SK-N-SH (cell line): ENCODE measurements around the gene PDZD2. TPM values are rescaled to one million over a fixed set of nuclear protein-coding genes. Genes with fewer than 3 reads are reported as not detected.
"Not testable (repeated sequence)": the region's sequence is repeated elsewhere in the genome, so short reads cannot be mapped to it uniquely, and the experiment has no call there.

ENCODE experiments used
- CTCF ChIA-PET: fragments of 300-600, 350-600 bp; formaldehyde crosslinking; extraction: SDS; loops from one replicate; lab custom pipeline; 2021; lab: Yijun Ruan, JAX
- POLR2A ChIA-PET: fragments of 350-600 bp; sonication (Branson Sonifier 250); formaldehyde crosslinking; extraction: SDS; loops from one replicate; lab custom pipeline; 2020; ENCODE audit warnings: antibody characterized with exemption, inconsistent platforms; lab: Yijun Ruan, JAX
- DNase-seq: peaks from one replicate; pipeline ENCODE4 v3.0.0; 2012
- H2AFZ ChIP-seq: fragments of 200-600 bp; sonication (generic); 2 replicates; pipeline ENCODE4 v1.8.1; 2016; ENCODE audit warnings: antibody characterized with exemption, mild to moderate bottlenecking, low read depth
- H3F3A ChIP-seq: fragments of 200-600 bp; sonication (generic); replicated peaks from 2 replicates; pipeline ENCODE3; 2016; ENCODE audit warnings: antibody characterized with exemption, mild to moderate bottlenecking; ENCODE audit not compliant: insufficient read depth
- H3K27ac ChIP-seq, 2 experiments: fragments of 200-500 bp in 1 of 2; fragments of 200-600 bp in 1 of 2; sonication (Bioruptor generic) in 1 of 2; sonication (generic), shearing (Covaris generic) in 1 of 2; 2 replicates each; pipeline versions ENCODE4 v1.5.1 to v1.6.1; 2014 to 2016; ENCODE audit warnings: low read depth in 2 of 2, inconsistent platforms in 1 of 2, low read length in 1 of 2, mild to moderate bottlenecking in 1 of 2, mixed read lengths in 1 of 2
- H3K27me3 ChIP-seq: fragments of 200-600 bp; sonication (generic), shearing (Covaris generic); 2 replicates; pipeline ENCODE4 v1.6.1; 2016; ENCODE audit warnings: mixed run types; ENCODE audit not compliant: insufficient read depth
- H3K36me3 ChIP-seq, 2 experiments: fragments of 200-500 bp in 1 of 2; fragments of 200-600 bp in 1 of 2; sonication (Bioruptor generic) in 1 of 2; sonication (generic) in 1 of 2; replicated peaks in 1 of 2; 2 replicates each; pipeline versions ENCODE3 to v1.5.1; 2014 to 2016; ENCODE audit warnings: low read length in 1 of 2, mild to moderate bottlenecking in 1 of 2; ENCODE audit not compliant: insufficient read depth in 2 of 2, control insufficient read depth in 1 of 2
- H3K4me1 ChIP-seq, 2 experiments: fragments of 200-500 bp in 1 of 2; fragments of 200-600 bp in 1 of 2; sonication (Bioruptor generic) in 1 of 2; sonication (generic), shearing (Covaris generic) in 1 of 2; 2 replicates each; pipeline versions ENCODE4 v1.5.1 to v1.6.1; 2014 to 2016; ENCODE audit warnings: low read depth in 1 of 2, low read length in 1 of 2, mixed run types in 1 of 2; ENCODE audit not compliant: insufficient read depth in 2 of 2, control insufficient read depth in 1 of 2
- H3K4me2 ChIP-seq: fragments of 200-600 bp; sonication (generic), shearing (Covaris generic); 2 replicates; pipeline ENCODE4 v1.6.1; 2017; ENCODE audit warnings: mixed run types
- H3K4me3 ChIP-seq, 2 experiments: fragments of 200-500 bp in 1 of 2; fragments of 200-600 bp in 1 of 2; sonication (Bioruptor generic) in 1 of 2; sonication (generic), shearing (Covaris generic) in 1 of 2; 2 replicates each; pipeline versions ENCODE4 v1.5.1 to v1.8.1; 2014 to 2016; ENCODE audit warnings: low read depth in 2 of 2, inconsistent platforms in 1 of 2, low read length in 1 of 2, mild to moderate bottlenecking in 1 of 2, mixed read lengths in 1 of 2, moderate library complexity in 1 of 2
- H3K79me2 ChIP-seq: fragments of 200-600 bp; sonication (generic); 2 replicates; pipeline ENCODE4 v1.8.1; 2017; ENCODE audit warnings: mild to moderate bottlenecking; ENCODE audit not compliant: insufficient read depth
- H3K9ac ChIP-seq: fragments of 200-600 bp; sonication (generic); 2 replicates; pipeline ENCODE4 v1.6.1; 2017; ENCODE audit warnings: mixed run types
- H3K9me2 ChIP-seq: fragments of 200-600 bp; sonication (generic); 2 replicates; pipeline ENCODE4 v1.6.1; 2017; ENCODE audit warnings: mixed run types
- H3K9me3 ChIP-seq: fragments of 200-600 bp; sonication (generic); 2 replicates; pipeline ENCODE4 v1.6.1; 2017; ENCODE audit warnings: mixed run types, mild to moderate bottlenecking, moderate library complexity
- H4K20me1 ChIP-seq: fragments of 200-600 bp; sonication (generic); 2 replicates; pipeline ENCODE4 v1.6.1; 2017; ENCODE audit warnings: mild to moderate bottlenecking, mixed run types; ENCODE audit not compliant: insufficient read depth
- ELF1 ChIP-seq: IDR thresholded peaks from 2 replicates; pipeline ENCODE4 v1.4.0; 2012
- EP300 ChIP-seq, 2 experiments: IDR thresholded peaks; 2 replicates each; pipeline versions ENCODE4 v1.4.0 to v1.6.1; 2012; ENCODE audit warnings: borderline replicate concordance in 1 of 2, low read depth in 1 of 2, low read length in 1 of 2
- FOXJ3 ChIP-seq: sonication (generic); formaldehyde crosslinking; IDR thresholded peaks from 2 replicates; pipeline ENCODE4 v1.5.1; 2020; ENCODE audit warnings: mild to moderate bottlenecking, missing genetic modification reagents
- FOXM1 ChIP-seq: IDR thresholded peaks from 2 replicates; pipeline ENCODE4 v1.4.0; 2012; ENCODE audit warnings: low read depth, mild to moderate bottlenecking
- GABPA ChIP-seq: IDR thresholded peaks from 2 replicates; pipeline ENCODE4 v1.4.0; 2012; ENCODE audit warnings: low read depth, mild to moderate bottlenecking
- GATA2 ChIP-seq: sonication (generic); formaldehyde crosslinking; IDR thresholded peaks from 2 replicates; pipeline ENCODE4 v1.5.0; 2020; ENCODE audit warnings: mild to moderate bottlenecking, missing genetic modification reagents
- JUND ChIP-seq: IDR thresholded peaks from 2 replicates; pipeline ENCODE4 v1.4.0; 2012
- MEF2A ChIP-seq: IDR thresholded peaks from 2 replicates; pipeline ENCODE4 v1.4.0; 2012; ENCODE audit warnings: low read depth, borderline replicate concordance
- MXI1 ChIP-seq: IDR thresholded peaks from 2 replicates; pipeline ENCODE4 v1.6.1; 2012; ENCODE audit warnings: mild to moderate bottlenecking, low read depth, low read length, improper control_type of control experiment
- NRF1 ChIP-seq: IDR thresholded peaks from 2 replicates; pipeline ENCODE4 v1.6.1; 2012; ENCODE audit warnings: low read depth, mild to moderate bottlenecking, low read length
- REST ChIP-seq: IDR thresholded peaks from 2 replicates; pipeline ENCODE4 v1.6.1; 2012; ENCODE audit warnings: mild to moderate bottlenecking, low read depth, low read length, moderate library complexity
- SIN3A ChIP-seq: IDR thresholded peaks from 2 replicates; pipeline ENCODE4 v1.6.1; 2012; ENCODE audit warnings: low read depth, mild to moderate bottlenecking, low read length, moderate library complexity, borderline replicate concordance
- SMC3 ChIP-seq: IDR thresholded peaks from 2 replicates; pipeline ENCODE4 v1.6.1; 2012; ENCODE audit warnings: low read depth, low read length, improper control_type of control experiment
- TEAD4 ChIP-seq: IDR thresholded peaks from 2 replicates; pipeline ENCODE4 v1.4.0; 2012; ENCODE audit warnings: mild to moderate bottlenecking, borderline replicate concordance; ENCODE audit not compliant: insufficient read depth
- USF2 ChIP-seq: fragments of 150-350 bp; IDR thresholded peaks from 2 replicates; pipeline ENCODE4 v1.6.1; 2017; ENCODE audit warnings: antibody characterized with exemption, low read length, low read depth, borderline replicate concordance
- ZBTB33 ChIP-seq: IDR thresholded peaks from 2 replicates; pipeline ENCODE4 v1.4.0; 2012; ENCODE audit warnings: low read depth, borderline replicate concordance
- WGBS: methylation state at CpG from one replicate; pipeline ENCODE4 v1.1.6; 2017; ENCODE audit warnings: low lambda C conversion rate; 5-methylcytosine and 5-hydroxymethylcytosine counted together
- polyA plus RNA-seq, 3 experiments: library from polyadenylated mRNA; depleted of rRNA; stranded (reverse); fragments of >200 nt; gene quantifications; 2 replicates each; pipeline ENCODE4 v1.2.3, GENCODE V29; 2012
- TF ChIP-seq, protein P1 (sequence below): IDR thresholded peaks from 2 replicates; pipeline ENCODE4 v1.4.0; 2012; ENCODE audit warnings: low read depth, borderline replicate concordance

PDZD2 gene
- polyA plus RNA-seq, 1 of the 3 experiments (the other 2 are of a cell fraction) = 0.13 TPM

GRCh38 chr5:31731710-31732301 lies 92.9 kb downstream of the PDZD2 start:
- CTCF ChIA-PET = interaction anchor here (1.2 kb wide), 1 partner anchor 20 kb away, joined by 3 read pairs; no protein-coding TSS in a partner anchor

GRCh38 chr5:31732821-31733220 lies 93.9 kb downstream of the PDZD2 start:
- H3K4me3 ChIP-seq, H3K27me3 ChIP-seq, H3K36me3 ChIP-seq, H3K9ac ChIP-seq, H3K4me2 ChIP-seq, H3F3A ChIP-seq, H3K9me3 ChIP-seq, H3K9me2 ChIP-seq, H3K79me2 ChIP-seq, H3K27ac ChIP-seq, POLR2A ChIA-PET, H4K20me1 ChIP-seq, DNase-seq, H2AFZ ChIP-seq, H3K4me1 ChIP-seq: not testable (repeated sequence)
- CTCF ChIA-PET = interaction anchor here (1.0 to 1.4 kb wide), 3 partner anchors 37 to 114 kb away, joined by 3 to 4 read pairs (median 3); no protein-coding TSS in a partner anchor
- WGBS = 61% methylated on average over 12 of the region's 12 CpGs

More at GRCh38 chr5:31731710-31732301, 92.9 kb downstream of the PDZD2 start:
- Histone ChIP-seq H3K4me1 (peaks cover 0 to 6% of the 10 kb centered on the region in 2 experiments; a peak in 1 of 4 replicates), H3K27me3 (no peaks in the 10 kb centered on the region), H3K9me2 (no peaks in the 10 kb centered on the region), H3K9ac (no peak overlapping the region), H3K27ac (no peak overlapping the region), H3K4me2 (no peak overlapping the region), H2AFZ (no peak overlapping the region), H4K20me1 (no peaks in the 10 kb centered on the region), H3K4me3 (no peak overlapping the region), H3F3A (no peaks in the 10 kb centered on the region)
- POLR2A ChIA-PET = interaction anchor here (0.5 kb wide), 1 partner anchor 11 kb away, joined by 3 read pairs; no protein-coding TSS in a partner anchor
- no peak for DNase-seq
- WGBS = 22% methylated on average over 3 of the region's 3 CpGs
- TF ChIP-seq FOXJ3 = no peak
- no peak for TF ChIP-seq ZBTB33
- no peak for TF ChIP-seq SMC3
- TF ChIP-seq MXI1 = no peak
- TF ChIP-seq TEAD4 = no peak
- no peak for TF ChIP-seq SIN3A
- no peak for TF ChIP-seq FOXM1
- no peak for TF ChIP-seq ELF1
- no peak for TF ChIP-seq USF2
- no peak for TF ChIP-seq NRF1
- TF ChIP-seq, protein P1, sequence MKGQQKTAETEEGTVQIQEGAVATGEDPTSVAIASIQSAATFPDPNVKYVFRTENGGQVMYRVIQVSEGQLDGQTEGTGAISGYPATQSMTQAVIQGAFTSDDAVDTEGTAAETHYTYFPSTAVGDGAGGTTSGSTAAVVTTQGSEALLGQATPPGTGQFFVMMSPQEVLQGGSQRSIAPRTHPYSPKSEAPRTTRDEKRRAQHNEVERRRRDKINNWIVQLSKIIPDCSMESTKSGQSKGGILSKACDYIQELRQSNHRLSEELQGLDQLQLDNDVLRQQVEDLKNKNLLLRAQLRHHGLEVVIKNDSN = no peak
- TF ChIP-seq EP300 (IDR thresholded peaks at IDR 0.05; ENCODE audit: borderline replicate concordance in 1 of 2, low read depth in 1 of 2, low read length in 1 of 2) = no peak
- no peak for TF ChIP-seq REST
- TF ChIP-seq MEF2A = no peak
- no peak for TF ChIP-seq JUND
- TF ChIP-seq GATA2 = no peak
- no peak for TF ChIP-seq GABPA
- TF ChIP-seq, all 33 proteins: peak for 0
- Histone ChIP-seq H3K9me3 (no peaks in the 10 kb centered on the region), H3K36me3 (no peaks in the 10 kb centered on the region), H3K79me2 (no peaks in the 10 kb centered on the region)
